A673 (cell line): ENCODE measurements around the gene FGF22. TPM values are rescaled to one million over a fixed set of nuclear protein-coding genes. Genes with fewer than 3 reads are reported as not detected.

ENCODE experiments used
- BruUV-seq: library from RNA; stranded (reverse); fragments of 400-500 nt; replicated peaks from 2 replicates; lab custom pipeline; 2021; lab: Mats Ljungman, UMichigan
- CTCF ChIA-PET: fragments of 300-600 bp; sonication (Branson Sonifier 250); formaldehyde crosslinking; loops from one replicate; lab custom pipeline; 2022; ENCODE audit warnings: antibody characterized with exemption; lab: Charles Lee
- POLR2A ChIA-PET: fragments of 300-600 bp; sonication (Branson Sonifier 250); formaldehyde crosslinking; loops from one replicate; lab custom pipeline; 2022; ENCODE audit warnings: antibody characterized with exemption; ENCODE audit not compliant: low non-redundant PET; lab: Charles Lee
- DNase-seq: peaks from one replicate; pipeline ENCODE4 v3.0.0-alpha.2; 2015; ENCODE audit warnings: low spot score
- H3K27ac ChIP-seq: fragments of 200-600 bp; sonication (generic); 2 replicates; pipeline ENCODE4 v1.5.1; 2016; ENCODE audit warnings: mixed run types, low read depth, mild to moderate bottlenecking, mixed read lengths, antibody characterized with exemption, low read length; ENCODE audit not compliant: poor library complexity, severe bottlenecking
- H3K27me3 ChIP-seq: fragments of 200-600 bp; sonication (generic); replicated peaks from 2 replicates; pipeline ENCODE4 v1.6.1; 2017; ENCODE audit warnings: mixed run types, low read depth, mild to moderate bottlenecking, mixed read lengths, antibody characterized with exemption, low read length; ENCODE audit not compliant: insufficient read depth, poor library complexity
- H3K36me3 ChIP-seq: fragments of 200-600 bp; sonication (generic); 2 replicates; pipeline ENCODE4 v1.6.1; 2016; ENCODE audit warnings: mixed run types, mild to moderate bottlenecking, mixed read lengths, antibody characterized with exemption, low read length; ENCODE audit not compliant: insufficient read depth, poor library complexity, severe bottlenecking
- H3K4me1 ChIP-seq: fragments of 200-600 bp; sonication (generic); 2 replicates; pipeline ENCODE4 v1.6.1; 2017; ENCODE audit warnings: mixed run types, mild to moderate bottlenecking, mixed read lengths, antibody characterized with exemption, low read length; ENCODE audit not compliant: insufficient read depth, poor library complexity, severe bottlenecking
- H3K4me3 ChIP-seq: fragments of 200-600 bp; sonication (generic); 2 replicates; pipeline ENCODE4 v1.5.1; 2016; ENCODE audit warnings: low read depth, mixed run types, mild to moderate bottlenecking, mixed read lengths, low read length; ENCODE audit not compliant: poor library complexity, severe bottlenecking
- H3K9me3 ChIP-seq: fragments of 200-600 bp; sonication (generic); 2 replicates; pipeline ENCODE4 v1.6.1; 2016; ENCODE audit warnings: mixed run types, low read depth, mild to moderate bottlenecking, mixed read lengths, antibody characterized with exemption, low read length; ENCODE audit not compliant: poor library complexity, severe bottlenecking
- CTCF ChIP-seq: fragments of 300-800, 200-600 bp; sonication (generic); conservative IDR thresholded peaks from 2 replicates; pipeline ENCODE4 v1.5.1; 2017; ENCODE audit warnings: low read depth, mild to moderate bottlenecking, antibody characterized with exemption, low read length, moderate library complexity, mixed read lengths
- EZH2 ChIP-seq: fragments of 200-600 bp; sonication (generic); IDR thresholded peaks from 2 replicates; pipeline ENCODE4 v1.6.1; 2017; ENCODE audit warnings: borderline replicate concordance, low read depth, mild to moderate bottlenecking, mixed read lengths, antibody characterized with exemption, low read length; ENCODE audit not compliant: poor library complexity, severe bottlenecking
- intact Hi-C: fragments of 100-400 bp; cut with micrococcal nuclease; formaldehyde crosslinking; loops from one replicate; pipeline ENCODE4 v1.10.0; 2022; ENCODE audit not compliant: unreplicated experiment
- total RNA-seq: library from RNA; stranded (reverse); gene quantifications from 2 replicates; pipeline ENCODE4 v1.2.3, GENCODE V29; 2021

Gene FGF22
- total RNA-seq, 1 experiment from 2014 or later: 0.19 TPM

GRCh38 chr19:670609-671075 lies 31.0 kb downstream of the FGF22 start:
- H3K27me3 ChIP-seq: no peaks in the 10 kb centered on the region
- BruUV-seq: no TSS peak
- ChIA-PET CTCF (interaction anchor here (0.6 kb wide), 1 partner anchor 13 kb away, joined by 12 read pairs; no protein-coding TSS in a partner anchor), POLR2A (no interaction called here)
- intact Hi-C loops: no loop called here
- H3K4me1 ChIP-seq: peaks cover 5% of the 10 kb centered on the region
- no peak for TF ChIP-seq EZH2
- no peak for TF ChIP-seq CTCF
- no peaks in the 10 kb centered on the region for H3K36me3 ChIP-seq
- no peak for DNase-seq
- H3K4me3 ChIP-seq: no peak overlapping the region
- no peaks in the 10 kb centered on the region for H3K9me3 ChIP-seq
- H3K27ac ChIP-seq: no peak overlapping the region

- TF ChIP-seq EZH2: no peak
- TF ChIP-seq CTCF: no peak
- DNase-seq: no peak
- no TSS peak for BruUV-seq
- Histone ChIP-seq H3K27me3 (peaks cover 7% of the 10 kb centered on the region), H3K36me3 (no peaks in the 10 kb centered on the region), H3K9me3 (no peaks in the 10 kb centered on the region), H3K27ac (no peak overlapping the region), H3K4me3 (no peak overlapping the region), H3K4me1 (peaks cover 27% of the 10 kb centered on the region)
- POLR2A ChIA-PET: no interaction called here
- CTCF ChIA-PET: interaction anchor here (1.3 kb wide), 1 partner anchor 60 kb away, joined by 4 read pairs; no protein-coding TSS in a partner anchor
- intact Hi-C loops: no loop called here
Observed at GRCh38 chr19:674282-675151, 34.8 kb downstream of the FGF22 start.

- Histone ChIP-seq H3K27ac (no peak overlapping the region), H3K27me3 (peaks cover 7% of the 10 kb centered on the region), H3K4me3 (peak overlapping the region; percentile 33), H3K9me3 (no peaks in the 10 kb centered on the region), H3K36me3 (no peaks in the 10 kb centered on the region), H3K4me1 (peaks cover 27% of the 10 kb centered on the region)
- no peak for DNase-seq
- intact Hi-C loops: no loop called here
- ChIA-PET POLR2A (interaction anchor here (0.6 kb wide), 1 partner anchor 23 kb away, joined by 3 read pairs; no protein-coding TSS in a partner anchor), CTCF (interaction anchor here (1.3 kb wide), 1 partner anchor 58 kb away, joined by 4 read pairs; no protein-coding TSS in a partner anchor)
- TF ChIP-seq EZH2: no peak
- no peak for TF ChIP-seq CTCF
- no TSS peak for BruUV-seq
Observed at GRCh38 chr19:676007-676338, 36.3 kb downstream of the FGF22 start.
